ENCODE data around the gene RHEB.
A peak's percentile ranks its signal among the peaks of the same experiment; 100 is the strongest.

The RHEB gene

GRCh38 chr7:151451626-151452571, 67.8 kb downstream of the RHEB start:
- Histone ChIP-seq H3K4me2 (ENCODE audit: low read length) (no peak overlapping the region), H3K4me3 (ENCODE audit: low read length) (no peak overlapping the region), H3K27me3 (ENCODE audit: control insufficient read depth, insufficient read depth, low read length) (peaks cover 49% of the 10 kb centered on the region), H3K9me3 (replicated peaks; ENCODE audit: low read length) (no peaks in the 10 kb centered on the region), H3K36me3 (ENCODE audit: insufficient read depth, low read length) (no peaks in the 10 kb centered on the region), H3K9ac (ENCODE audit: low read depth, low read length) (no peak overlapping the region), H3K4me1 (ENCODE audit: control insufficient read depth, insufficient read depth, low read length) (peaks cover 4% of the 10 kb centered on the region)

- Histone ChIP-seq H3K4me1 (ENCODE audit: control insufficient read depth, insufficient read depth, low read length) (peaks cover 4% of the 10 kb centered on the region), H3K9ac (ENCODE audit: low read depth, low read length) (no peak overlapping the region), H3K36me3 (ENCODE audit: insufficient read depth, low read length) (no peaks in the 10 kb centered on the region), H3K4me3 (ENCODE audit: low read length) (no peak overlapping the region), H3K27me3 (ENCODE audit: control insufficient read depth, insufficient read depth, low read length) (peaks cover 52% of the 10 kb centered on the region), H3K4me2 (ENCODE audit: low read length) (no peak overlapping the region), H3K9me3 (replicated peaks; ENCODE audit: low read length) (no peaks in the 10 kb centered on the region)
Observed at GRCh38 chr7:151451156-151451555, 68.5 kb downstream of the RHEB start.

GRCh38 chr7:151449990-151450389, 69.7 kb downstream of the RHEB start:
- Histone ChIP-seq H3K9ac (ENCODE audit: low read depth, low read length) (no peak overlapping the region), H3K4me1 (ENCODE audit: control insufficient read depth, insufficient read depth, low read length) (peaks cover 4% of the 10 kb centered on the region), H3K9me3 (replicated peaks; ENCODE audit: low read length) (no peaks in the 10 kb centered on the region), H3K4me3 (ENCODE audit: low read length) (no peak overlapping the region), H3K36me3 (ENCODE audit: insufficient read depth, low read length) (no peaks in the 10 kb centered on the region), H3K27me3 (ENCODE audit: control insufficient read depth, insufficient read depth, low read length) (peaks cover 53% of the 10 kb centered on the region), H3K4me2 (ENCODE audit: low read length) (no peak overlapping the region)

GRCh38 chr7:151448261-151449252, 71.1 kb downstream of the RHEB start:
- H3K9ac ChIP-seq (ENCODE audit: low read depth, low read length): peak overlapping the region; percentile 59

GRCh38 chr7:151447901-151448260, 71.8 kb downstream of the RHEB start:
- peak overlapping the region; percentile 75 for H3K4me3 ChIP-seq (ENCODE audit: low read length)
- no peaks in the 10 kb centered on the region for H3K9me3 ChIP-seq (replicated peaks; ENCODE audit: low read length)
- H3K36me3 ChIP-seq (ENCODE audit: insufficient read depth, low read length): no peaks in the 10 kb centered on the region
- no peak overlapping the region for H3K9ac ChIP-seq (ENCODE audit: low read depth, low read length)
- peaks cover 53% of the 10 kb centered on the region for H3K27me3 ChIP-seq (ENCODE audit: control insufficient read depth, insufficient read depth, low read length)
- H3K4me1 ChIP-seq (ENCODE audit: control insufficient read depth, insufficient read depth, low read length): peaks cover 4% of the 10 kb centered on the region
- H3K4me2 ChIP-seq (ENCODE audit: low read length): peak overlapping the region; percentile 91

More at GRCh38 chr7:151448261-151449252, 71.1 kb downstream of the RHEB start:
- H3K4me2 ChIP-seq (ENCODE audit: low read length): peak overlapping the region; percentile 91
- H3K9me3 ChIP-seq (replicated peaks; ENCODE audit: low read length): no peaks in the 10 kb centered on the region
- no peaks in the 10 kb centered on the region for H3K36me3 ChIP-seq (ENCODE audit: insufficient read depth, low read length)
- peak overlapping the region; percentile 75 for H3K4me3 ChIP-seq (ENCODE audit: low read length)
- H3K4me1 ChIP-seq (ENCODE audit: control insufficient read depth, insufficient read depth, low read length): peaks cover 4% of the 10 kb centered on the region
- H3K27me3 ChIP-seq (ENCODE audit: control insufficient read depth, insufficient read depth, low read length): peaks cover 54% of the 10 kb centered on the region

- Histone ChIP-seq H3K4me1 (ENCODE audit: control insufficient read depth, insufficient read depth, low read length) (peaks cover 4% of the 10 kb centered on the region), H3K9me3 (replicated peaks; ENCODE audit: low read length) (no peaks in the 10 kb centered on the region), H3K9ac (ENCODE audit: low read depth, low read length) (no peak overlapping the region), H3K4me2 (ENCODE audit: low read length) (no peak overlapping the region), H3K27me3 (ENCODE audit: control insufficient read depth, insufficient read depth, low read length) (peaks cover 51% of the 10 kb centered on the region), H3K4me3 (ENCODE audit: low read length) (no peak overlapping the region), H3K36me3 (ENCODE audit: insufficient read depth, low read length) (no peaks in the 10 kb centered on the region)
Observed at GRCh38 chr7:151447312-151447711, 72.4 kb downstream of the RHEB start.

- Histone ChIP-seq H3K9me3 (replicated peaks; ENCODE audit: low read length) (no peaks in the 10 kb centered on the region), H3K4me2 (ENCODE audit: low read length) (no peak overlapping the region), H3K9ac (ENCODE audit: low read depth, low read length) (no peak overlapping the region), H3K27me3 (ENCODE audit: control insufficient read depth, insufficient read depth, low read length) (peaks cover 46% of the 10 kb centered on the region), H3K36me3 (ENCODE audit: insufficient read depth, low read length) (no peaks in the 10 kb centered on the region), H3K4me3 (ENCODE audit: low read length) (no peak overlapping the region), H3K4me1 (ENCODE audit: control insufficient read depth, insufficient read depth, low read length) (peaks cover 4% of the 10 kb centered on the region)
Observed at GRCh38 chr7:151446412-151446811, 73.3 kb downstream of the RHEB start.

- H3K4me2 ChIP-seq (ENCODE audit: low read length): no peak overlapping the region
- peaks cover 41% of the 10 kb centered on the region for H3K27me3 ChIP-seq (ENCODE audit: control insufficient read depth, insufficient read depth, low read length)
- H3K4me3 ChIP-seq (ENCODE audit: low read length): no peak overlapping the region
- H3K9ac ChIP-seq (ENCODE audit: low read depth, low read length): no peak overlapping the region
- peaks cover 17% of the 10 kb centered on the region for H3K4me1 ChIP-seq (ENCODE audit: control insufficient read depth, insufficient read depth, low read length)
- H3K9me3 ChIP-seq (replicated peaks; ENCODE audit: low read length): no peaks in the 10 kb centered on the region
- no peaks in the 10 kb centered on the region for H3K36me3 ChIP-seq (ENCODE audit: insufficient read depth, low read length)
Observed at GRCh38 chr7:151444632-151445031, 75.1 kb downstream of the RHEB start.

- Histone ChIP-seq H3K4me2 (ENCODE audit: low read length) (no peak overlapping the region), H3K9me3 (replicated peaks; ENCODE audit: low read length) (no peaks in the 10 kb centered on the region), H3K4me1 (ENCODE audit: control insufficient read depth, insufficient read depth, low read length) (peaks cover 13% of the 10 kb centered on the region), H3K27me3 (ENCODE audit: control insufficient read depth, insufficient read depth, low read length) (peaks cover 56% of the 10 kb centered on the region), H3K36me3 (ENCODE audit: insufficient read depth, low read length) (no peaks in the 10 kb centered on the region), H3K9ac (ENCODE audit: low read depth, low read length) (no peak overlapping the region), H3K4me3 (ENCODE audit: low read length) (no peak overlapping the region)
Observed at GRCh38 chr7:151442776-151443496, 76.8 kb downstream of the RHEB start.

- no peaks in the 10 kb centered on the region for H3K9me3 ChIP-seq (replicated peaks; ENCODE audit: low read length)
- H3K36me3 ChIP-seq (ENCODE audit: insufficient read depth, low read length): no peaks in the 10 kb centered on the region
- H3K4me3 ChIP-seq (ENCODE audit: low read length): no peak overlapping the region
- no peak overlapping the region for H3K9ac ChIP-seq (ENCODE audit: low read depth, low read length)
- peak overlapping the region; percentile 37 for H3K4me2 ChIP-seq (ENCODE audit: low read length)
- peaks cover 69% of the 10 kb centered on the region for H3K27me3 ChIP-seq (ENCODE audit: control insufficient read depth, insufficient read depth, low read length)
- peaks cover 13% of the 10 kb centered on the region for H3K4me1 ChIP-seq (ENCODE audit: control insufficient read depth, insufficient read depth, low read length)
Observed at GRCh38 chr7:151440799-151441445, 78.8 kb downstream of the RHEB start.
